Fibroblast of pulmonary artery (primary cell): ENCODE measurements around the gene RSU1.
"Not testable (repeated sequence)": the region's sequence is repeated elsewhere in the genome, so short reads cannot be mapped to it uniquely, and the experiment has no call there.

Source experiments
- DNase-seq: peaks from one replicate; pipeline ENCODE4 v3.0.0-alpha.2; 2010; ENCODE audit warnings: low read depth
- H3K4me3 ChIP-seq: replicated peaks from 2 replicates; pipeline ENCODE4 v1.5.1; 2011; ENCODE audit warnings: low read depth, mild to moderate bottlenecking, control low read depth, low read length, moderate library complexity
- TF ChIP-seq, protein P1 (sequence below): IDR thresholded peaks from 2 replicates; pipeline ENCODE4 v1.5.1; 2011; ENCODE audit warnings: mild to moderate bottlenecking, control low read depth, low read length, inconsistent platforms; ENCODE audit errors: missing control alignments

RSU1 gene

DNA sequence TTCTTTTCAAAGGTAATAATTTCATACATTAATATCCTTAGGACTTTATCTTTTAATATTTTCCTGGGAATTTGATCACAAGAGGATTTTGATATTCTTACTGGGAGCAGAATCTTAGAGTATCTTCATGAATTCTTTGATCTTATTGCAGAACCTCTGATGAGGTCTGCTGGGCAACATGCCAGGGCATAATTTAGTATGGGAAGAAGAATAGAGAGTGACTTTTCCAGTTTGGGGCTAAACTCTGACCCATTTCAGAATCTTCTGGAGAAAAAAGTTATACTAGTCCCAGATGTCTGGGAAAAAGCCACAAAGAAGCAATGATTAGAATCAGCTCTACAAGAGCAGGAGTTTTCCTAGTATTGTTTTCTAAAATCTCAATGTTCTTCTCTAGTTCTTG is 28.0 kb upstream of the RSU1 start:
- peak; percentile 38 for DNase-seq
- TF ChIP-seq, protein P1, sequence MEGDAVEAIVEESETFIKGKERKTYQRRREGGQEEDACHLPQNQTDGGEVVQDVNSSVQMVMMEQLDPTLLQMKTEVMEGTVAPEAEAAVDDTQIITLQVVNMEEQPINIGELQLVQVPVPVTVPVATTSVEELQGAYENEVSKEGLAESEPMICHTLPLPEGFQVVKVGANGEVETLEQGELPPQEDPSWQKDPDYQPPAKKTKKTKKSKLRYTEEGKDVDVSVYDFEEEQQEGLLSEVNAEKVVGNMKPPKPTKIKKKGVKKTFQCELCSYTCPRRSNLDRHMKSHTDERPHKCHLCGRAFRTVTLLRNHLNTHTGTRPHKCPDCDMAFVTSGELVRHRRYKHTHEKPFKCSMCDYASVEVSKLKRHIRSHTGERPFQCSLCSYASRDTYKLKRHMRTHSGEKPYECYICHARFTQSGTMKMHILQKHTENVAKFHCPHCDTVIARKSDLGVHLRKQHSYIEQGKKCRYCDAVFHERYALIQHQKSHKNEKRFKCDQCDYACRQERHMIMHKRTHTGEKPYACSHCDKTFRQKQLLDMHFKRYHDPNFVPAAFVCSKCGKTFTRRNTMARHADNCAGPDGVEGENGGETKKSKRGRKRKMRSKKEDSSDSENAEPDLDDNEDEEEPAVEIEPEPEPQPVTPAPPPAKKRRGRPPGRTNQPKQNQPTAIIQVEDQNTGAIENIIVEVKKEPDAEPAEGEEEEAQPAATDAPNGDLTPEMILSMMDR: no peak
- H3K4me3 ChIP-seq: no peak overlapping the region

DNA sequence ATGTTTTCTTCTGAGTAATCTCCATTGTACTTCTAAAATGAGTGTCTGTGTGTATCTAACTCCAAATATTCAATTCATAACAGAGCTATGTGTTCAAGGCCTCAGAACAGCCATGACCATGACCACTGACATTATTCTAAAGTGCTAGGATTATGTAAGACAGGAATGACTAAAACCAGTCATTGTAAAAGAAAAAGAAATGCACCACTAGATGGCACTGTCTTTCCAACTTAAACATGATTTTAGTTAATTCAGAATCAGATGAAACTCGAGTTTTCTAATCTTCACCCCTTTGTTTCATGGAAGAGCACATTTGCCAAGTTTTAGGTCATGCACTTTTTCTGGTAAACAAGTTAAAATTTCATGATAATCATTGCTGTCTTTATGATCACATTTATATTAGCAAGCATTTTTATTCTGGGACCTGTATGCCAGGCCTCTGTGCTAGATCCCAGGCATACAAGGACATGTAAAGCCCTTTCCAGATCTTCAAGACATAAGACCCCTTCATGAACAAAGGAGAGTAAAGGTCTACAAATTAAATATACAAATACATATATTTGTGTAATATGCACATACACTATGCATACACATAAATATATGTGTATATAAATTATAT is 26.1 kb upstream of the RSU1 start:
- TF ChIP-seq, protein P1: peak; percentile 47
- no peak overlapping the region for H3K4me3 ChIP-seq
- peak; percentile 89 for DNase-seq

DNA sequence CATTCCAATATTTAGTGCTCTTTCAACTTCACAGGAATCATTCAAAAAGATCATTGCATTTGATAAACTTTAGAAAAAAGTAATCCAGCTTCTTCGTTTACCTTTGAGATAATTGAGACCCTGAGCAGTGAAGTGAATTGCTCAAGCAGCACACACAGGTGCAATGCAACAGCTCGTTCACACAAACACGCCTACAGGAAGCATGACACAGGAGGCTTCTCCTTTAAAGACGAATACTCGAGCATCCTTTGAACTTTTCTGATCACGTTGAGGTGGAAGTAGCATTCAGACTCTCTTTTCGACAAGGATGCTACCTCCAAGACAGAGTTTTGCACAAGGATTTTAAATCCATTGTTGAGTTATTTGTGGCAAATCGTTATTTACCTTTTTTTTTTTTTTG is 18.0 kb upstream of the RSU1 start:
- TF ChIP-seq, protein P1: no peak
- no peak overlapping the region for H3K4me3 ChIP-seq
- DNase-seq: no peak

DNA sequence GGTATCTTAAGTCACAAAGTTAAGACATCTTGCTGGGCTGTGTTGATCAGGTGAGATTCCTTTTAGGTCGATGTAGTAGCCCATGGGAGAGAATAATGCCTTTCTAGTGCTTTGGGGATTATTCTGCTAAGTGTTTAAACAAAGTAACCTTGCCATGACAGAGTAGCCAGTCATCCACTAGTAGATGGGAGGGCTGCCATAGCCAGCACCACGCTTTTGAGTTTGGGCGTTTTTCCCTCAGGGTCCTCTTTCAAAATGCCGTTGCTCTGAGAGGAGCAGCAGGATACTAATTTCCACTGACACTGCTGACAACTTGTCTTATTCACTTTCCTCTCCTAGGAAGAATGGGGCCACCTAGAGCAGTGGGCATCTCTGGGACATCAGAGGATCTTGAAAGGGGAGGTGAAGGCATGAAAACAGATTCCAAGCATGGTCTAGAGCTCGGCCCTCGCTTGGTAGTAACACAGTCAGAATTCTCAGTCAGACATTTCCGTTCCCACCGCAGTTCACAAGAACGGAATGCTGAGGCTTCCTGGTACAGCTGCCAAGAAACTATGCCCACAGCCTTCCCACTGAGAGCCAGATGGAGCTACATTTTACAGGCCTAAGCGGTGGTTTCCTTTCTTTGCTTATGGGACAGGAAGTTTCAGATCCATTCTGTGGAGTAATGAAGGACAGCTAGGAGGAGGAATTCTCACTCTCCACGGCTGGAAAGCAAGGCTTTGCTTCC is 15.3 kb upstream of the RSU1 start:
- TF ChIP-seq, protein P1: no peak
- DNase-seq: peak; percentile 95

DNA sequence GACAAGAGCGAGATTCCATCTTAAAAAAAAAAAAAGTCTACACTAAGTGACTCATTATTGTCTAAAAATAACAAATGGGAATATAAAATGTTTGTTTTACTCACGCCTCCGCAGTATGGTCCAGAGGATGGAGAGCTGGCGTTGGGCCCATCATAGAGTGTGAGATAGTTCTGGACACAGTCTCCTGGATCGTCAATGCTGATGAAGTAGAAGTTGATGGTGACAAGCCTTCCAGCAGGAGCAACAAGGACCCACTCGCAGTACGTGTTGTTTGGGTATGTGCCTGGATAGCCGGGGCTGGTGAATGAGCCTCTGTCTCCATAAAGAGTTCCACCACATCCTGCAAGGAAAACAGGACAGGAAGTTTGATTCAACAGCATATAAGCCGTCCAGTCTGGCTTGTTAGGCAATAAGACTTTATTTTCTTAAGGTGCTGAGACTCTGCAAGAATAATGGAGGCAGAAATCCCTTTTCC is 11.5 kb upstream of the RSU1 start:
- H3K4me3 ChIP-seq: peak overlapping the region; percentile 26
- peak; percentile 77 for DNase-seq
- TF ChIP-seq, protein P1: no peak

More for the DNA sequence above, 15.3 kb upstream of the RSU1 start:
- H3K4me3 ChIP-seq: no peak overlapping the region

DNA sequence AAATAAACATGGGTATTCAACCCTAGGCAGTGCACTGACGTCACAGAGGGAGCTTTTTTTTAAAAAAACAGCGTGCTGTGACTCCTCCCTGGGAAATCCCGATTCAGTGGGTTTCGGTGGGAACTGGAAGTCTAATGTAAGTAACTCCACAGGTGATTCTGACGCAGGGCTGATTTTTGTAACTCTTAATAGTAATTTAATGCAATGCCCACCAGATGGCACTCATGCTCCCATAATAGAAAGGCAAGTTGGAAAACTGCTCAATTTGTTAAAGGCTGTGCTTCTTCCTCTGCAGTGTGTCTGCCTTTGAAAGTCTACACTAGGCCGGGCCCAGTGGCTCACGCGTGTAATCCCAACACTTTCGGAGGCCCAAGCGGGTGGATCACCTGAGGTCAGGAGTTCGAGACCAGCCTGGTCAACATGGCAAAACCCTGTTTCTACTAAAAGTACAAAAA is 10.9 kb upstream of the RSU1 start:
- DNase-seq: peak; percentile 90
- TF ChIP-seq, protein P1: peak; percentile 53
- no peak overlapping the region for H3K4me3 ChIP-seq

DNA sequence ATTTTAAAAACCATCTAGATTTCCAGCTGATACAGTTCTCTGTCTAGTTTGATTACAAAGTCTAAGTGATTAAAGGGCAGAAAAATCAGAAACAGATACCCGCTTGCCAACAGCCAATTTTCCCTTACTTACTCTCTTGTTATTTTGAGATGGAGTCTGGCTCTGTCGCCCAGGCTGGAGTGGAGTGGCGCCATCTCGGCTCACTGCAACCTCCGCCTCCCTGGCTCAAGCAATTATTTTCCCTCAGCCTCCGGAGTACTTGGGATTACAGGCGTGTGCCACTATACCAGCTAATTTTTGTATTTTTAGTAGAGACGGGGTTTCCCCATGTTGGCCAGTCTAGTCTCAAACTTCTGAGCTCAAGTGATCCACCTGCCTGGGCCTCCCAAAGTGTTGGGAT is 10.2 kb upstream of the RSU1 start:
- H3K4me3 ChIP-seq: not testable (repeated sequence)

More for the DNA sequence above, 10.2 kb upstream of the RSU1 start:
- not testable (repeated sequence) for DNase-seq
